RWPE1 (cell line): Measurements from ENCODE around the gene P2RX6.
"Not testable (repeated sequence)": the region's sequence is repeated elsewhere in the genome, so short reads cannot be mapped to it uniquely, and the experiment has no call there.

ENCODE experiments used
- CTCF ChIA-PET: fragments of 350-600 bp; sonication (Branson Sonifier 250); formaldehyde crosslinking; extraction: SDS; loops from one replicate; lab custom pipeline; 2021; lab: Yijun Ruan, JAX
- POLR2A ChIA-PET: fragments of 400-600 bp; formaldehyde crosslinking; extraction: SDS; loops from one replicate; lab custom pipeline; 2020; ENCODE audit warnings: antibody characterized with exemption; ENCODE audit not compliant: low non-redundant PET; lab: Yijun Ruan, JAX
- DNase-seq: peaks from one replicate; pipeline ENCODE4 v3.0.0; 2012; ENCODE audit warnings: low spot score
- H3K27ac ChIP-seq: fragments of 450-650 bp; 2 replicates; pipeline ENCODE4 v1.5.1; 2017
- TF ChIP-seq, protein P1 (sequence below): fragments of 450-650 bp; conservative IDR thresholded peaks from 2 replicates; pipeline ENCODE4 v1.5.1; 2017; ENCODE audit warnings: low read depth, mild to moderate bottlenecking

Gene P2RX6

DNA sequence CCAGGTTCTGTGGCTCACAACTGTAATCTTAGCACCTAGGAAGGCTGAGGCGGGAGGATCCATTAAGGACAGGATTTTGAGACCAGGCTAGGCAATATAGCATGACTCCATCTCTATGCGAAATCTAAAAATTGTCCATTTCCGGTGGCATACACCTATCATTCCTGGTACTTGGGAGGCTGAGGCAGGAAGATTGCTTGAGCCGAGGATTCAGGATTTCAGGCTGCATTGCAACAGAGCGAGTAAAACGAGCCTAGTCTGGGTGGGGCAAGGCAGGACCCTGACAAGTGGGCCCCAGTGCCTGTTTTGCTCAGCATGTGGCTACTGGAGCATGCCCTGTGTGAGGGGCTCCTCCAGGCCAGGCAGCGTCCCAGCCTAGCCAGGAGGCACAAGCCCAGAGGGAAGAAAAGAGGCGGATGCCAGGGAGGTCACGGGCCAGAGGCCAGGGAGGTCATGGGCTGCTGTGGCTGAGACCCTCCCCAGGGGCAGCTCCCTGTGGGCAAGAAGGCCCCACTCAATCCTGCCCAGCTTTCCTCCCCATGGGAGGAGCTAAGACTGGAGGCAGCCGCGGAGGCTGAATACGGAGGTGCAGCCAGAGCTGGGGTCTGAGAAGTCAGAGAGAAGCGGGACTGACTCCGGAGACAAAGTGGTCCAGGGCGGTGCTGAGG is 39.2 kb downstream of the P2RX6 start:
- POLR2A ChIA-PET: no interaction called here
- no peak overlapping the region for H3K27ac ChIP-seq
- CTCF ChIA-PET: interaction anchor here (0.7 kb wide), 1 partner anchor 117 kb away, joined by 3 read pairs; no protein-coding TSS in a partner anchor
- TF ChIP-seq, protein P1, sequence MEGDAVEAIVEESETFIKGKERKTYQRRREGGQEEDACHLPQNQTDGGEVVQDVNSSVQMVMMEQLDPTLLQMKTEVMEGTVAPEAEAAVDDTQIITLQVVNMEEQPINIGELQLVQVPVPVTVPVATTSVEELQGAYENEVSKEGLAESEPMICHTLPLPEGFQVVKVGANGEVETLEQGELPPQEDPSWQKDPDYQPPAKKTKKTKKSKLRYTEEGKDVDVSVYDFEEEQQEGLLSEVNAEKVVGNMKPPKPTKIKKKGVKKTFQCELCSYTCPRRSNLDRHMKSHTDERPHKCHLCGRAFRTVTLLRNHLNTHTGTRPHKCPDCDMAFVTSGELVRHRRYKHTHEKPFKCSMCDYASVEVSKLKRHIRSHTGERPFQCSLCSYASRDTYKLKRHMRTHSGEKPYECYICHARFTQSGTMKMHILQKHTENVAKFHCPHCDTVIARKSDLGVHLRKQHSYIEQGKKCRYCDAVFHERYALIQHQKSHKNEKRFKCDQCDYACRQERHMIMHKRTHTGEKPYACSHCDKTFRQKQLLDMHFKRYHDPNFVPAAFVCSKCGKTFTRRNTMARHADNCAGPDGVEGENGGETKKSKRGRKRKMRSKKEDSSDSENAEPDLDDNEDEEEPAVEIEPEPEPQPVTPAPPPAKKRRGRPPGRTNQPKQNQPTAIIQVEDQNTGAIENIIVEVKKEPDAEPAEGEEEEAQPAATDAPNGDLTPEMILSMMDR: no peak
- no peak for DNase-seq

DNA sequence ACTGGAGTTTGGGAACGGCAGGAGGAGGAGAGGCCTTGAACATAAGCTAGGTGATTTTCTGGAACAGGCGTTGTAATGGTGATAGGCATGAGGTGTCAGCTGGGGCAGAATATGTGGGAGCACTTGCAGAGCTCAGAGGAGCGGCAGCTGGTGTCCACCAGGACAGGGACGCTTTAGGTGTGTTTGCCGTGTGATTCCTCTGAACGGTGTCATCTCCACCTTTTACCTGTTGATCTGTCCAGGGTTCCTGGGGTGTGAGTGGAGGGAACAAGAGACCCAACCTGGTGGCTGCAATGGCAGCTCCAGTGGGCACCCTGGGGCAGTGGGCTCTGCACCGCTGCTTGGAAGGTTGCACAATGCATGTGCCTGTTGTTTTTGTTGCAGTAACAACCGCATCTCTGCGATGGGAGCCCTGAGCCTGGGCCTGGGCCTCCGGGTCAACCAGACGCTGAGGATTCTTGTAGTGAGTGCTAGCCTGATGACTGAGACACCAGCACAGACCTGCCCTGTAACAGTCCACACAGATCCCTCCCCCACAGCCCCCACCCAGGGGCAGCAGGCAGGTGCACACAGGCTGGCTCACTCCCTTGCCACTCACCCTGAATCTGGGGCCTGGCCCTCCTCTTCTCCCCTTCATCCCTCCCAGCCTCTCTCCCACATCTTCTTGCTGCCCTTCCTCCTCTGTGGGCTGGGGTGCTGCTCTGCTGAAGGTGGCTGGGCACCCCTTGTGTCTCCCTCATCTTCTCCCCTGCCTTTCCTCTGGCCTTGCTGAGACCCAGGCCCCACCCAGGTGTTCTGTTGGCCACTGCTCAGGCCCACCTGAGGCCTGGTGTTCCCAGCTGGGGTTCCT is 40.0 kb downstream of the P2RX6 start:
- DNase-seq: no peak
- TF ChIP-seq, protein P1: no peak
- CTCF ChIA-PET: interaction anchor here (0.7 kb wide), 1 partner anchor 10 kb away, joined by 3 read pairs; no protein-coding TSS in a partner anchor
- POLR2A ChIA-PET: no interaction called here
- H3K27ac ChIP-seq: no peak overlapping the region; the same call in 1 of the 2 replicates

DNA sequence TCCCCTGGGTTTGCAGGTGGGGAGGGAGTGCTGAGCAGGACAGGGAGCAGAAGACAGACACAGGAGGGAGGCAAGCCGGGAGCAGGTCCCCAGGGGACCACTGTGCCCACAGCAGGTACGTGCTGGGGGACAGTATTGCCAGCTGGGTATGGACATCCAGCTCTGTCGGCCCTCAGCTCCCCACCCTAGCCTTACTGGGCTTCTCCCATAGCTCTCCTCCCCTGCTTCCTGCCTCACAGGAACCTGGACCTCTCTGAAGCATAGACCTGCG is 40.5 kb downstream of the P2RX6 start:
- no peak for DNase-seq
- H3K27ac ChIP-seq: no peak overlapping the region; the same call in 1 of the 2 replicates
- TF ChIP-seq, protein P1: no peak
- ChIA-PET POLR2A (no interaction called here), CTCF (interaction anchor here (0.7 kb wide), 1 partner anchor 10 kb away, joined by 3 read pairs; no protein-coding TSS in a partner anchor)

DNA sequence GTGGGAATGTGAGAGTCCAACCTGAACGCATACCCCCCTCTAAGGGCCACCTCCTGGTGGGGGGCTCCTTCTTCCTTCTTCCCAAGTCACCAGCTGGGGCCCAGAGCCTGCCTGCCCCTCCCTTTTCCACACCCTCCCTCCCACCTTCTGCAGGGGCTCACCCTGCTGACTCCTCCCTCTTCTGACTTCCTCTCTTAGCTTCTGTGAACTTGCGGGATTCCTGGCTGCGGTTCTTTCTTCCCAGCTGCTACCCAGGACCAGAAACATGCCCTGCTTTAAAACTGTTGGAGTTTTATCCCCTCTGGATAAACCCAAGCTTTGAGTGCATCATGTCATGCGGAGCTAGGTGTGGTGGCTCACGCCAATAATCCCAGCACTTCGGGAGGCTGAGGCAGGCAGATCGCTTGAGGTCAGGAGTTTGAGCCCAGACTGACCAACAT is 40.9 kb downstream of the P2RX6 start:
- TF ChIP-seq, protein P1: no peak
- no peak overlapping the region; the same call in 1 of the 2 replicates for H3K27ac ChIP-seq
- POLR2A ChIA-PET: no interaction called here
- CTCF ChIA-PET: interaction anchor here (0.7 kb wide), 1 partner anchor 11 kb away, joined by 3 read pairs; no protein-coding TSS in a partner anchor
- DNase-seq: no peak

DNA sequence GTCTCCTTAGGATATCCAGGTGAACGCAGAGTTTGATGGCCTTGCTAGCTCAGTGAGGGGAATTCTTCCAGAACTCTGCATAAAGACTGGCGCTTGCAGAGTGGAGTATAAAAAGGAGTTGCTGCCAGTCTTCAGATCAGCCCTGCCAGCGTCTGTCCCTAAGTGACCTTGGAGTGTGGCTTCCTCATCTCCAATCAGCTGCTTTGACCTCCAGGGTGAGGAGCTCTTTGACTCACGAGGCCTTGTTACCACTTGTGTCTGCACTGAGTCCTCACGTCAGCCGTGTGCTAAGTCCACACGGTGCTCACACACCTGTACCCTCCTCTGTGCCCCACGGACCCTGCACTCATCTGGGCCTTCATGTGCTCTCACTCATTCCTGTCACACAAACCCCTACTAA is 45.4 kb downstream of the P2RX6 start:
- DNase-seq, POLR2A ChIA-PET, CTCF ChIA-PET, H3K27ac ChIP-seq: not testable (repeated sequence)

DNA sequence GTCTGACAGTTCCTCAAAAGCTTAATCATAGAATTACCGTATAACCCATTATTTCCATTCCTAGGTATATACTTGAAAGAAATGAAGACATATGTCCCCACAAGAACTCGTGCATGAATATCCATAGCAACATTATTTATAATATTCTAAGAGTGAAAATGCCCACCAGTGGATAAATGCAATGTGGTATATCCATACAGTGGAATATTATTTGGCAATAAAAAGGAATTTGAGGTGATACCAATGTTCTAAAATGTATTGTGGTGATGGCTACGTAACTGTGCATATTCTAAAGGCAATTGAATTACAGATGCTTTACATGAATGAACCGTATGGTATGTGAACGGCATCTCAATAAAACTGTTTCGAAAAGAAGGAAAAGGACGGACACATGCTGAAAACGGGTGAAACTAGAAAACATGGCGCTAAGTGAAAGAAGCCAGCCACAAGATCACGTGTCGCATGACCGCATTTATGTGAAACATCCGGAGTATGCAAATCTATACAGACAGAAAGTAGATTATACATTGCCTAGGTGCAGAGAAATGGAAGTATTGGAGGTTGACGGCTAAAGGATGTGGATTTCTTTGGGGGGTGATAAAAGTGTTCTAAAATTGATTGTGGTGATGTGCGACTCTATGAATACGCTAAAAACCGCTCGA is 46.8 kb downstream of the P2RX6 start:
- H3K27ac ChIP-seq, POLR2A ChIA-PET, DNase-seq, CTCF ChIA-PET: not testable (repeated sequence)

DNA sequence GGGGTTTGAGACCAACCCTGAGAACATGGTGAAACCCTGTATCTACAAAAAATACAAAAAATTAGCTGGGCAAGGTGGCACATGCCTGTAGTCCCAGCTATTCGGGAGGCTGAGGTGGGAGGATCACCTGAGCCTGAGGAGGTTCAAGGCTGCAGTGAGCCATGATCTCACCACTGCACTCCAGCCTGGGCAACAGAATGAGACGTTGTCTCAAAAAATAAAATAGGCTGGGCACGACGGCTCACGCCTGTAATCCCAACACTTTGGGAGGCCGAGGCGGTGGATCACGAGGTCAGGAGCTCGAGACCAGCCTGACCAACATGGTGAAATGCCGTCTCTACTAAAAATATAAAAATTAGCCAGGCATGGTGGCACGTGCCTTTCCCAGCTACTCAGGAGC is 49.5 kb downstream of the P2RX6 start:
- H3K27ac ChIP-seq, CTCF ChIA-PET, POLR2A ChIA-PET, DNase-seq: not testable (repeated sequence)
